Brain microvascular endothelial cell (primary cell): ENCODE data around the gene ZDHHC8.

Source experiments
- DNase-seq: peaks from one replicate; pipeline ENCODE4 v3.0.0-alpha.2; 2020
- H3K27ac ChIP-seq: fragments of 250-450 bp; sonication (Bioruptor Pico); 2 replicates; pipeline ENCODE4 v1.5.1; 2020; ENCODE audit warnings: mild to moderate bottlenecking, moderate library complexity
- H3K27me3 ChIP-seq: fragments of 250-450 bp; sonication (Bioruptor Pico); replicated peaks from 2 replicates; pipeline ENCODE4 v1.5.1; 2020; ENCODE audit warnings: mild to moderate bottlenecking
- H3K36me3 ChIP-seq: fragments of 250-450 bp; sonication (Bioruptor Pico); replicated peaks from 2 replicates; pipeline ENCODE4 v1.5.1; 2020; ENCODE audit warnings: mild to moderate bottlenecking
- H3K4me3 ChIP-seq: 2 replicates; pipeline ENCODE4 v1.5.1; 2011; ENCODE audit warnings: low read depth, mild to moderate bottlenecking, control low read depth, low read length, moderate library complexity
- in situ Hi-C: cut with HindIII; loops from 2 replicates; pipeline ENCODE4 v1.10.0; 2017; ENCODE audit warnings: low sequenced_read_pairs, low pct_ligation_motif_present
- TF ChIP-seq, protein P1 (sequence below): IDR thresholded peaks from 2 replicates; pipeline ENCODE4 v1.5.1; 2011; ENCODE audit warnings: low read depth, mild to moderate bottlenecking, moderate library complexity, low read length, control low read depth, inconsistent platforms; ENCODE audit errors: missing control alignments

The ZDHHC8 gene

DNA sequence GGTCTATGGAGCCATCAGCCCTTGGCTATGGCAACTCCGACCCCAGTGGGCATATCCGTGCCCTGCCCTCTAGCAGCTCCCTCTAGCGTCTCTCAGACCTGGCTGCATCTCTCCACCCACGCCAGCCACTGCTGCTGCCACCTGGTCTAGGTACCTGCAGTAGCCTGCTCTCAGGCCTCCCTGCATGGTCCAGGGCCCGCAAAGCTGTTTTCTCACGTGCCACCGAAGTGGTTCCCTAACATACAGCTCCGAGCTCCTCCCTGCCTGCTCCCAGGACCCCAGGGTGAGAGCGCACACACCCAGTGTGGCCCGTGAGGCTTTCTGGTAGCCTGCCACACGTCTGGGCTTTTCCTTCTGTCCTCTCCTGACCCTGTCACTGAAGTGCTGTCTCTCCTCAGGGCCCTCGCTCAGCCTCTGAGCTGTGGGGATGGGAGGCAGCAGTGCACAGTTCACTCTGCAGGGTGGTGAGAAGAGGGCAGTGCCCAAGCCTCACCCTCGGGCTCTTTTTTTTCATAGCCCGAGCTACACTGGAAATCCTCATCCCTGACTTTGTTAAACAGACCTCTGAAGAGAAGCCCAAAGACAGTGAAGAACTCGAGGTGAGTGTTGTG is 37.3 kb upstream of the ZDHHC8 start:
- Histone ChIP-seq H3K27me3 (no peaks in the 10 kb centered on the region), H3K36me3 (peaks cover 93% of the 10 kb centered on the region), H3K4me3 (no peak overlapping the region), H3K27ac (no peak overlapping the region)
- TF ChIP-seq, protein P1, sequence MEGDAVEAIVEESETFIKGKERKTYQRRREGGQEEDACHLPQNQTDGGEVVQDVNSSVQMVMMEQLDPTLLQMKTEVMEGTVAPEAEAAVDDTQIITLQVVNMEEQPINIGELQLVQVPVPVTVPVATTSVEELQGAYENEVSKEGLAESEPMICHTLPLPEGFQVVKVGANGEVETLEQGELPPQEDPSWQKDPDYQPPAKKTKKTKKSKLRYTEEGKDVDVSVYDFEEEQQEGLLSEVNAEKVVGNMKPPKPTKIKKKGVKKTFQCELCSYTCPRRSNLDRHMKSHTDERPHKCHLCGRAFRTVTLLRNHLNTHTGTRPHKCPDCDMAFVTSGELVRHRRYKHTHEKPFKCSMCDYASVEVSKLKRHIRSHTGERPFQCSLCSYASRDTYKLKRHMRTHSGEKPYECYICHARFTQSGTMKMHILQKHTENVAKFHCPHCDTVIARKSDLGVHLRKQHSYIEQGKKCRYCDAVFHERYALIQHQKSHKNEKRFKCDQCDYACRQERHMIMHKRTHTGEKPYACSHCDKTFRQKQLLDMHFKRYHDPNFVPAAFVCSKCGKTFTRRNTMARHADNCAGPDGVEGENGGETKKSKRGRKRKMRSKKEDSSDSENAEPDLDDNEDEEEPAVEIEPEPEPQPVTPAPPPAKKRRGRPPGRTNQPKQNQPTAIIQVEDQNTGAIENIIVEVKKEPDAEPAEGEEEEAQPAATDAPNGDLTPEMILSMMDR, result no peak
- in situ Hi-C loops, result no loop called here
- DNase-seq, result no peak

DNA sequence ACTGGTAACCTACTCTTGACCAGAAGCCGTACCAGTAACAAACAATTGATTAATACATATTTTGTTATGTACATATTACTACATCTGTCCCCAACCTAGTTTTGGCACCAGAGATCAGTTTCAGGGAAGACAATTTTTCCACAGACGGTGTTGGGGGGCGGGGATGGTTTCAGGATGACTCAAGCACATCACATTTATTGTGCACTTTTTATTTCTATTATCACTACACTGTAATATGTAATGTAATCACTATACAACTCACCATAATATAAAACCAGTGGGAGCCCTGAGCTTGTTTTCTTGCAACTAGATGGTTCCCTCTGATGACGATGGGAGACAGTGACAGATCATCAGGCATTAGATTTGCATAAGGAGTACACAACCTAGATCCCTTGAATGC is 36.1 kb upstream of the ZDHHC8 start:
- in situ Hi-C loops, result no loop called here
- TF ChIP-seq, protein P1, result no peak

DNA sequence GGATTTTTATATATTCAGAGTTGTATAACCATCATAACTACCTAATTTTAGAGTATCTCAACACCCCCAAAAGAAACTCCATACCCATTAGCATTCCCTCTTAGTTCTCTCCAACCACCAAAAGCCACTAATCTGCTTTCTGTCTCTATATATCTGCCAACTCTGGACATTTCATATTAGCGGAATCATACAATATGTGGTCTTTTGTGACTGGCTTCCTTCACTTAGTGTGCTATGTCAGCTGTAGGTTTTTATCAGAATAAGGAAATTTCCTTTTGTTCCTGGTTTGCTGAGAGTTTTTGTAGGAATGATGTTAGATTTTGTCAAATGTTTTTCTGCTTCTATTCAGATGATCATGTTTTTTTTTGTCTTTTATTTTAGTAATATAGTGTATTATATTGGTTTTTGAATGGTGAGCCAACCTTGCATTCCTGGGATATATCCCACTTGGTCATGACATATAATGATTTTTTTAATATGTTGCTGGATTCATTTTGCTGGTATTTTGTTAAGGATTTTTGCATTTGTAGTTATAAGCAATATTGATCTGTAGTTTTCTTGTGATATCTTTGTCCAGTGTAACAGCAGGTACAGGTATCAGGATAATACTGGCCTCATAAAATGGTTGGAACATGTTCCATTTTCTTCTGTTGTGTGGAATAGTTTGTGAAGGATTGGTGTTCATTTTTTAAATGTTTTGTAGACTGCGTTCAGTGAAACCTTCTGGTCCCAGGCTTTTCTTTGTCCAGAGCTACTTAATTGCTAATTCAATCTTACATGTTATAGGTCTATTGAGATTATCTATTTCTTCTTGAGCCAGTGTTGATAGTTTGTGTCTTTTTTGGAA is 34.8 kb upstream of the ZDHHC8 start:
- DNase-seq, result no peak
- peaks cover 91% of the 10 kb centered on the region for H3K36me3 ChIP-seq
- TF ChIP-seq, protein P1, result no peak
- H3K27me3 ChIP-seq, result no peaks in the 10 kb centered on the region
- in situ Hi-C loops, result no loop called here
- H3K4me3 ChIP-seq, result no peak overlapping the region
- H3K27ac ChIP-seq, result no peak overlapping the region

More for the DNA sequence above, 36.1 kb upstream of the ZDHHC8 start:
- peaks cover 92% of the 10 kb centered on the region for H3K36me3 ChIP-seq
- DNase-seq, result no peak
- H3K27me3 ChIP-seq, result no peaks in the 10 kb centered on the region
- no peak overlapping the region for H3K4me3 ChIP-seq
- no peak overlapping the region for H3K27ac ChIP-seq

DNA sequence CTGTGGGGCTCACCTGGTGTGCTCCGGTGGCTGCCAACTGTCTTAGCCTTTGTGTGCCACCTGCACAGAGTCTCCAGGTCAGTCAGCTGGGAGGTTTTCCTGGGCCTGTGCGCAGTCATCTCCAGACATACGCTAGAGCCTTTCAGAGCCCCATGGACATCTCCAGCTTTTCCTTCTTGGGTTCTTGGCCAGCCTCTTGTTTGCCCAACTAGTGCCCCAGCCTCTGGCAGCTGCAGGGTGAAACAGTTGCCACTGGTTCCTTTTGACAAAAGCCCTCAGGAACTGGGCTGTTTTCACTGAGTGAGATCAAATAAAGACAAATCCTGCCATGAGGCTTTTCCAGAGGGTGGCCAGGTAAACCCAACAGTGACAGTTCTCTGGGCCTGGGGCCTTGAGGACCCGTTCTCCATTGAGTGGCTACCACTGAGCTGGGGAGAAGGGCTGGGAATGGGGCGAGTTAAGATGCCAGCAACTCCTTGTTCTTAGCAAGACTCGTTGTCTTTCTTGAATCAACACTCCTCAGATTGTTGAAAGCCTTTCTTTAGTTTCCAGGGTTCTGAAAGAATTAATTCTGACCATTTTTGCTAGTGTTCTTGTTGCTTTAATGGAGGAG is 32.4 kb upstream of the ZDHHC8 start:
- Histone ChIP-seq H3K27me3 (no peaks in the 10 kb centered on the region), H3K4me3 (no peak overlapping the region), H3K36me3 (peaks cover 79% of the 10 kb centered on the region), H3K27ac (no peak overlapping the region)
- no peak for DNase-seq
- TF ChIP-seq, protein P1, result no peak
- in situ Hi-C loops, result no loop called here

DNA sequence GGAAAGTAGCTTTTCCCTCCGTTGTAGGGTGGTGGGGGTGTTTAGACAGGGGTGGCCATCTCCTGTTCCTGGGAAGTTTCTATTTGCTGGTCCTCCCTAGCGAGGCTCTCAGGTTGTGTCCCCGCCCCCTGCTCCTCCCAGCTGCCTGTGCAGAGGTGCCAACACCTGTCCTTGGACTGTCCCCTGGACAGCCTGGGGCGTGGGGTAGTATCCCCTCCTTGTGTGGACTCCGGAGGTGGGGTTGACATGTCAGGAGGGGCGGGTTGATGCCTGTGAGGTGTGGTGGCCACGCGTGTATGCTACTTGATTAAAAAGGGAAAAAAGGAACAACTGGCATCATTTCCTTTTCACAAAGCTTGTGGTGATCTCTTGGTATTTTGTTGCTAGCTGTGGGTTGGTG is 30.0 kb upstream of the ZDHHC8 start:
- peaks cover 79% of the 10 kb centered on the region for H3K36me3 ChIP-seq
- in situ Hi-C loops, result no loop called here
- DNase-seq, result no peak
- TF ChIP-seq, protein P1, result no peak
- no peak overlapping the region for H3K4me3 ChIP-seq
- H3K27ac ChIP-seq, result no peak overlapping the region
- H3K27me3 ChIP-seq, result no peaks in the 10 kb centered on the region
